Heart left ventricle (tissue), 16 donors: ENCODE data around the gene KLK1. TPM values are rescaled to one million over a fixed set of nuclear protein-coding genes. Genes with fewer than 3 reads are reported as not detected.

Experiments
- ATAC-seq, 4 donors: fragments of 200-7000 bp; cut with Tn5 transposase; one replicate each; pipeline ENCODE4 v1.9.1; 2020 to 2022; ENCODE audit warnings: moderate library complexity in 4 of 4, mild to moderate bottlenecking in 3 of 4, moderate number of reproducible peaks in 1 of 4
- DNase-seq, 5 donors: peaks; one replicate each; pipeline ENCODE4 v3.0.0-alpha.2; 2020
- H3K27ac ChIP-seq, 12 donors: fragments of 200-600 bp; sonication (generic) in 4 of 12; one replicate each; pipeline versions ENCODE4 v1.5.0 to v1.8.0; 2016 to 2022; ENCODE audit warnings: mild to moderate bottlenecking in 2 of 12
- H3K27me3 ChIP-seq, 9 donors: fragments of 200-600 bp; sonication (generic) in 2 of 9; one replicate each; pipeline versions ENCODE4 v1.5.1 to v1.8.0; 2016 to 2022; ENCODE audit warnings: mild to moderate bottlenecking in 3 of 9
- H3K36me3 ChIP-seq, 9 donors: fragments of 200-600 bp; sonication (generic) in 2 of 9; one replicate each; pipeline versions ENCODE4 v1.5.0 to v1.8.0; 2018 to 2022; ENCODE audit warnings: mild to moderate bottlenecking in 2 of 9
- H3K4me1 ChIP-seq, 12 donors: fragments of 200-600 bp; sonication (generic) in 4 of 12; one replicate each; pipeline versions ENCODE4 v1.5.0 to v1.8.0; 2016 to 2022; ENCODE audit warnings: mild to moderate bottlenecking in 3 of 12
- H3K4me3 ChIP-seq, 12 donors: fragments of 200-600 bp; sonication (generic) in 4 of 12; one replicate each; pipeline versions ENCODE4 v1.5.0 to v1.8.0; 2017 to 2022; ENCODE audit warnings: mild to moderate bottlenecking in 9 of 12, moderate library complexity in 4 of 12
- H3K9me3 ChIP-seq, 12 donors: fragments of 200-600 bp; sonication (generic) in 4 of 12; one replicate each; pipeline versions ENCODE4 v1.5.0 to v1.8.0; 2016 to 2022; ENCODE audit warnings: mild to moderate bottlenecking in 1 of 12
- CTCF ChIP-seq, 12 donors: fragments of 200-600 bp; sonication (generic) in 4 of 12; IDR thresholded peaks; one replicate each; pipeline versions ENCODE4 v1.5.0 to v1.8.0; 2018 to 2022; ENCODE audit warnings: antibody characterized with exemption in 12 of 12, mild to moderate bottlenecking in 5 of 12
- POLR2A ChIP-seq, 2 donors: fragments of 450-650 bp; IDR thresholded peaks; one replicate each; pipeline ENCODE4 v1.6.1; 2017; ENCODE audit warnings: antibody characterized with exemption in 2 of 2, mild to moderate bottlenecking in 2 of 2, moderate library complexity in 2 of 2
- WGBS, 4 donors: extraction: QIAGEN DNeasy Blood & Tissue Kit in 2 of 4; methylation state at CpG; one replicate each; pipeline versions ENCODE4 v1.1.5 to v1.1.7; 2013 to 2018; 5-methylcytosine and 5-hydroxymethylcytosine counted together
- intact Hi-C, 10 donors: fragments of 100-400 bp; cut with DNase I; formaldehyde crosslinking; loops; one replicate each; pipeline versions ENCODE4 v1.11.1 to v1.14.2; 2022
- polyA plus RNA-seq, 2 donors: library from polyadenylated mRNA; stranded (reverse); fragments of 200-250 nt; gene quantifications; one replicate each; pipeline ENCODE4 v1.2.3, GENCODE V29; 2013
- total RNA-seq, 9 donors: library from RNA; depleted of rRNA in 2 of 9; stranded (reverse); fragments of >200 nt in 2 of 9; fragmentation: NEBNext Ultra II Directional in 3 of 9; extraction: Animal tissue kit (Norgen Biotek cat#: 25700) in 3 of 9; gene quantifications; one replicate each; pipeline versions ENCODE4 v1.1.0 to v1.2.4, GENCODE V29; 2016 to 2023
- donor health status: ischemic (EF 13 %, LVEDD 7.1; RV severe dilation, severe dysfunction).
- donor health status: healthy with polysubstance abuse.
- donor health status: DM: no; HTN: yes; CAD: no.
- donor health status: DM: no; HTN: no; CAD: no.
- donor health status: ischemic (EF 25% LVEDD 6.9; RV normal size, moderate dysfunction).
- donor health status: ischemic (EF 25% LVEDD 5.7; RV mildly dilated, moderate dysfunction).
- donor health status: healthy.
- donor health status: DM: yes; HTN: yes; CAD: no.
- donor health status: ischemic (EF 35%, LVEDD 5.7; RV mildly dilated, moderate dysfunction).
- donor health status: nonischemic (EF 11% LVEDD 7.7; RV severe dilation, severe dysfunction).
- donor health status: DM: yes; HTN: yes; CAD: no.
- donor health status: PGD.
- donor health status: ischemic (EF 29% LVEDD 5.4; RV normal size, mild dysfunction).
- donor health status: nonischemic (EF 23%, LVEDD 6.1; RV moderate dilation, normal function).

Gene KLK1
- total and polyA plus RNA-seq, 11 donors = 0.50 to 1.4 (median 0.58) TPM; not detected in 5

GRCh38 chr19:50818859-50819472 lies 4.6 kb downstream of the KLK1 start:
- intact Hi-C loops = no loop called here
- Histone ChIP-seq H3K9me3 (no peaks in the 10 kb centered on the region), H3K27ac (no peak overlapping the region), H3K27me3 (peaks cover 26 to 80% (median 45%) of the 10 kb centered on the region in 9 donors), H3K4me3 (no peak overlapping the region), H3K36me3 (no peaks in the 10 kb centered on the region), H3K4me1 (peaks cover 0 to 16% (median 0%) of the 10 kb centered on the region in 12 donors)
- TF ChIP-seq POLR2A (IDR thresholded peaks at IDR 0.05) (no peak), CTCF (IDR thresholded peaks at IDR 0.05) (no peak)
- ATAC-seq (no peak), DNase-seq (no peak)
- WGBS, 4 donors = 64 to 71% (median 69%) methylated on average over 12 of the region's 12 CpGs

- DNase-seq (peak in 4 of 5 donors; percentile 24 to 69 (median 52)), ATAC-seq (peak in 3 of 4 donors; percentile 45 to 50 (median 49))
- Histone ChIP-seq H3K36me3 (no peaks in the 10 kb centered on the region), H3K27me3 (peaks cover 26 to 72% (median 41%) of the 10 kb centered on the region in 9 donors), H3K9me3 (no peaks in the 10 kb centered on the region), H3K4me1 (peaks cover 0 to 16% (median 0%) of the 10 kb centered on the region in 12 donors), H3K27ac (no peak overlapping the region), H3K4me3 (peak overlapping the region in 8 of 12 donors; percentile 6 to 53 (median 22))
- 7 to 10% (median 7%) methylated on average over 32 to 52 of the region's 52 CpGs for WGBS, 4 donors
- TF ChIP-seq POLR2A (IDR thresholded peaks at IDR 0.05) (no peak), CTCF (IDR thresholded peaks at IDR 0.05) (no peak)
- intact Hi-C loops = no loop called here
These were observed 5.4 kb downstream of the KLK1 start for GRCh38 chr19:50817941-50818858.

- no peak for TF ChIP-seq CTCF (IDR thresholded peaks at IDR 0.05)
- no peak for TF ChIP-seq POLR2A (IDR thresholded peaks at IDR 0.05)
- intact Hi-C loops = no loop called here
- H3K4me3 ChIP-seq = no peak overlapping the region
- WGBS, 4 donors = 85 to 94% (median 93%) methylated on average over 1 of the region's 1 CpG
- H3K36me3 ChIP-seq = no peaks in the 10 kb centered on the region
- no peaks in the 10 kb centered on the region for H3K9me3 ChIP-seq
- H3K27me3 ChIP-seq = peaks cover 20 to 46% (median 31%) of the 10 kb centered on the region in 9 donors
- H3K27ac ChIP-seq = no peak overlapping the region
- ATAC-seq = no peak
- H3K4me1 ChIP-seq = peaks cover 0 to 8% (median 0%) of the 10 kb centered on the region in 12 donors
- no peak for DNase-seq
These were observed 8.1 kb downstream of the KLK1 start for GRCh38 chr19:50815439-50815838.

GRCh38 chr19:50814883-50815282 lies 8.7 kb downstream of the KLK1 start:
- no peaks in the 10 kb centered on the region for H3K9me3 ChIP-seq
- no peak overlapping the region for H3K27ac ChIP-seq
- H3K4me1 ChIP-seq = peaks cover 0 to 8% (median 0%) of the 10 kb centered on the region in 12 donors
- TF ChIP-seq CTCF (IDR thresholded peaks at IDR 0.05) (no peak), POLR2A (IDR thresholded peaks at IDR 0.05) (no peak)
- WGBS, 4 donors = 85 to 91% (median 88%) methylated on average over 5 of the region's 5 CpGs
- intact Hi-C loops = no loop called here
- no peak for DNase-seq
- H3K4me3 ChIP-seq = no peak overlapping the region
- H3K36me3 ChIP-seq = no peaks in the 10 kb centered on the region
- no peak for ATAC-seq
- peaks cover 14 to 42% (median 26%) of the 10 kb centered on the region in 9 donors for H3K27me3 ChIP-seq
